Measurements from ENCODE around the gene ZNF845. TPM values are rescaled to one million over a fixed set of nuclear protein-coding genes. Genes with fewer than 3 reads are reported as not detected.

The ZNF845 gene
- total and polyA plus RNA-seq, 2 donors (not counting 3 experiments of a cell fraction or from before 2014, with no cell fraction given), result 0.88 to 4.6 TPM

GRCh38 chr19:53388904-53389303 is 55.4 kb downstream of the ZNF845 start:
- H3K9me3 ChIP-seq (replicated peaks; ENCODE audit: control insufficient read depth, insufficient read depth, low read length), result no peaks in the 10 kb centered on the region
- no peak for DNase-seq (ENCODE audit: low read depth, low spot score)
- POLR2A ChIA-PET, result no interaction called here
- H3K4me1 ChIP-seq (ENCODE audit: control insufficient read depth, extremely low read depth, insufficient read depth, low read length), result no peaks in the 10 kb centered on the region
- H3K4me2 ChIP-seq (ENCODE audit: insufficient read depth, low read length), result no peak overlapping the region
- H3K79me2 ChIP-seq (ENCODE audit: control insufficient read depth, insufficient read depth, low read length), result no peaks in the 10 kb centered on the region
- no peak for TF ChIP-seq FOS (IDR thresholded peaks at IDR 0.05; ENCODE audit: borderline replicate concordance, insufficient read depth, low read length)
- TF ChIP-seq POLR2AphosphoS5 (IDR thresholded peaks at IDR 0.05; ENCODE audit: insufficient read depth, low read depth, low read length), result no peak
- no peak for TF ChIP-seq CTCF (IDR thresholded peaks at IDR 0.05; ENCODE audit: extremely low read depth in 1 of 2, insufficient read depth in 1 of 2, low read depth in 1 of 2, low read length in 2 of 2)
- no peak for TF ChIP-seq GATA2 (IDR thresholded peaks at IDR 0.05; ENCODE audit: insufficient read depth, insufficient read length, low read depth, low read length)
- TF ChIP-seq EZH2 (IDR thresholded peaks at IDR 0.05; ENCODE audit: borderline replicate concordance, low read depth, low read length, severe bottlenecking), result no peak
- TF ChIP-seq POLR2A (IDR thresholded peaks at IDR 0.05; ENCODE audit: low read depth, low read length), result no peak
- TF ChIP-seq MAX (IDR thresholded peaks at IDR 0.05; ENCODE audit: insufficient read depth, insufficient read length), result no peak
- TF ChIP-seq JUN (IDR thresholded peaks at IDR 0.05; ENCODE audit: borderline replicate concordance, insufficient read depth, insufficient read length, low read depth), result no peak
- no peak for TF ChIP-seq MYC (IDR thresholded peaks at IDR 0.05; ENCODE audit: low read depth, low read length)
- BruUV-seq (replicated peaks), result no TSS peak
- no peak overlapping the region for H2AFZ ChIP-seq (ENCODE audit: low read depth, low read length)
- H3K4me3 ChIP-seq (replicated peaks in 1 of 3; ENCODE audit: insufficient read depth in 1 of 3, low read depth in 1 of 3, low read length in 3 of 3), result no peak overlapping the region
- H3K27ac ChIP-seq (ENCODE audit: insufficient read depth, low read depth, low read length), result no peak overlapping the region
- FAIRE-seq, result no peak
- dilution Hi-C loops (cut with MboI; ENCODE audit: extremely low pct_ligation_motif_present, low sequenced_read_pairs) (no loop called here), intact Hi-C loops (cut with micrococcal nuclease) (no loop called here)
- no peaks in the 10 kb centered on the region for H3K27me3 ChIP-seq (ENCODE audit: control insufficient read depth in 2 of 2, insufficient read depth in 2 of 2, low read length in 2 of 2)
- no peaks in the 10 kb centered on the region for H3K36me3 ChIP-seq (ENCODE audit: control insufficient read depth in 2 of 2, extremely low read depth in 1 of 2, insufficient read depth in 2 of 2, low read length in 2 of 2)
- no peaks in the 10 kb centered on the region for H4K20me1 ChIP-seq (replicated peaks; ENCODE audit: control insufficient read depth, extremely low read depth, insufficient read depth, low read length)
- CTCF ChIA-PET, result interaction anchor here (1.5 to 1.6 kb wide), 2 partner anchors 15 to 194 kb away, joined by 3 to 4 read pairs; no protein-coding TSS in a partner anchor
- no peak overlapping the region for H3K9ac ChIP-seq (replicated peaks; ENCODE audit: extremely low read depth, insufficient read depth, low read length)
- H3K9me1 ChIP-seq (replicated peaks; ENCODE audit: control insufficient read depth, extremely low read depth, insufficient read depth, low read length), result no peaks in the 10 kb centered on the region

All from endothelial cell of umbilical vein (primary cell).